ENCODE measurements around the gene NAV3. TPM values are rescaled to one million over a fixed set of nuclear protein-coding genes. Genes with fewer than 3 reads are reported as not detected.

The NAV3 gene
- total RNA-seq, 1 donor from 2014 or later: 16.2 TPM

GRCh38 chr12:77841521-77841920, 10.8 kb downstream of the NAV3 start:
- no peak overlapping the region for H3K4me3 ChIP-seq
- no peak for DNase-seq (ENCODE audit: extremely low spot score in 2 of 2)
- H3K9me3 ChIP-seq: no peaks in the 10 kb centered on the region
- TF ChIP-seq POLR2A (IDR thresholded peaks at IDR 0.05) (no peak), CTCF (IDR thresholded peaks at IDR 0.05) (no peak), POLR2AphosphoS5 (IDR thresholded peaks at IDR 0.05; ENCODE audit: insufficient read depth in 1 of 2, low read depth in 1 of 2) (no peak)
- no peak overlapping the region for H3K27ac ChIP-seq
- intact Hi-C loops (cut with DNase I): no loop called here
- no peaks in the 10 kb centered on the region for H3K36me3 ChIP-seq
- H3K4me1 ChIP-seq: no peaks in the 10 kb centered on the region
- H3K27me3 ChIP-seq: no peaks in the 10 kb centered on the region

GRCh38 chr12:77842430-77842829, 11.7 kb downstream of the NAV3 start:
- no peak for DNase-seq (ENCODE audit: extremely low spot score in 2 of 2)
- no peak overlapping the region for H3K27ac ChIP-seq
- no peaks in the 10 kb centered on the region for H3K9me3 ChIP-seq
- peaks cover 6% of the 10 kb centered on the region for H3K4me1 ChIP-seq
- H3K36me3 ChIP-seq: no peaks in the 10 kb centered on the region
- no peak for TF ChIP-seq CTCF (IDR thresholded peaks at IDR 0.05)
- TF ChIP-seq POLR2AphosphoS5 (IDR thresholded peaks at IDR 0.05; ENCODE audit: insufficient read depth in 1 of 2, low read depth in 1 of 2): no peak
- intact Hi-C loops (cut with DNase I): no loop called here
- H3K4me3 ChIP-seq: no peak overlapping the region
- no peaks in the 10 kb centered on the region for H3K27me3 ChIP-seq

- Histone ChIP-seq H3K36me3 (no peaks in the 10 kb centered on the region), H3K9me3 (no peaks in the 10 kb centered on the region), H3K27me3 (no peaks in the 10 kb centered on the region), H3K4me3 (no peak overlapping the region), H3K27ac (no peak overlapping the region), H3K4me1 (peaks cover 23% of the 10 kb centered on the region)
- TF ChIP-seq CTCF (IDR thresholded peaks at IDR 0.05) (no peak), POLR2AphosphoS5 (IDR thresholded peaks at IDR 0.05; ENCODE audit: insufficient read depth in 1 of 2, low read depth in 1 of 2) (no peak), POLR2A (IDR thresholded peaks at IDR 0.05) (no peak)
- intact Hi-C loops (cut with DNase I): no loop called here
- DNase-seq (ENCODE audit: extremely low spot score in 2 of 2): no peak
Measured at GRCh38 chr12:77845831-77846230, 15.1 kb downstream of the NAV3 start.

GRCh38 chr12:77847060-77847541, 16.4 kb downstream of the NAV3 start:
- no peaks in the 10 kb centered on the region for H3K9me3 ChIP-seq
- H3K4me3 ChIP-seq: no peak overlapping the region
- H3K4me1 ChIP-seq: peaks cover 23% of the 10 kb centered on the region
- H3K36me3 ChIP-seq: no peaks in the 10 kb centered on the region
- no peak overlapping the region for H3K27ac ChIP-seq
- intact Hi-C loops (cut with DNase I): no loop called here
- no peak for TF ChIP-seq POLR2AphosphoS5 (IDR thresholded peaks at IDR 0.05; ENCODE audit: insufficient read depth in 1 of 2, low read depth in 1 of 2)
- TF ChIP-seq POLR2A (IDR thresholded peaks at IDR 0.05): no peak
- no peak for TF ChIP-seq CTCF (IDR thresholded peaks at IDR 0.05)
- no peak for DNase-seq (ENCODE audit: extremely low spot score in 2 of 2)
- no peaks in the 10 kb centered on the region for H3K27me3 ChIP-seq

- no peak overlapping the region for H3K4me3 ChIP-seq
- peaks cover 23% of the 10 kb centered on the region for H3K4me1 ChIP-seq
- H3K27me3 ChIP-seq: no peaks in the 10 kb centered on the region
- no peak for DNase-seq (ENCODE audit: extremely low spot score in 2 of 2)
- H3K9me3 ChIP-seq: no peaks in the 10 kb centered on the region
- no peak overlapping the region for H3K27ac ChIP-seq
- intact Hi-C loops (cut with DNase I): no loop called here
- TF ChIP-seq POLR2A (IDR thresholded peaks at IDR 0.05) (no peak), POLR2AphosphoS5 (IDR thresholded peaks at IDR 0.05; ENCODE audit: insufficient read depth in 1 of 2, low read depth in 1 of 2) (no peak), CTCF (IDR thresholded peaks at IDR 0.05) (no peak)
- no peaks in the 10 kb centered on the region for H3K36me3 ChIP-seq
Measured at GRCh38 chr12:77847680-77848431, 17.2 kb downstream of the NAV3 start.
